ENCODE measurements around the gene UBE2O.

The UBE2O gene

GRCh38 chr17:76492989-76493501, 40.1 kb upstream of the UBE2O start:
- no peak overlapping the region for H3K27ac ChIP-seq

DNA sequence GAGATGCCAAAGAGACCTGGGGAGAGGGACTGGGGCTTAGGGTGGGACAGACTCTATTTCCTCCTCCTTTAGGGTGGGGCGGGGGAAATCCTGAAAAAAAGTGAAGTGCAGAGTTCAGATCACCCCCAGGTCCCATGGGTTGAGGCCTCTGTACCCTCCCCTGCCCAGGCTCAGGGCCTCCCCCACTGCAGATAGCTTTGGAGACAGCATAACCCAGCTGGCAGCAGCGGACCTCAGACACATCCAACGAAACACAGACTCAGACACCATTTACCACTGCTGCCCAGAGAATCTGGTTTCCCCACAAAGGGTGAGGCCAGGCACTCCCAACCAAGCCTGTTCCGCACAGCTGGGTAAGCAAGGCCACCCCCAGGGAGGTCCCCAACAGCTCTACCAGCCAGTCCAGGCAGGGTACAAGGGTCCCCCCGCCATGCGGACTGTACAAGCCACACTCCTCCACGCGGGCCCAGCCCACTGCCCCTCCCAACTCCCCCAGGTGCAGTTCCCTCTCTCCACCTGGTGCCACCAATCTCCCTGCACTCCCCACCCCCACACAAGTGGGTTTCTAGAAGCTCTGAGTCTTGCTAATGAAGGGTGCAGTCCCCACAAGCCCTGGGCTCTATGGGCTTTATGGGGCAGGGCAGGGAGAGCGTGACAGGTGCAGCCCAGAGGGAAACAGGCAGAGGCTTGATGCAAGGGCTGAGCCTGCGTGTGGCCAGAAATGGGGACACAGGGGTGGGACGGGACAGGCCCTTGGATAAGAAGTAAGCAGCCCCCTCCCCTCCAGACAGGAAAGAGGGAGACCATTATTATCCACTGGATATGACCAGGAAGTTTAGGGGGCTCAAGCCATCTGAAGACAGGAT, 39.4 kb upstream of the UBE2O start:
- H3K27ac ChIP-seq, result no peak overlapping the region
- TF ChIP-seq, protein P1, sequence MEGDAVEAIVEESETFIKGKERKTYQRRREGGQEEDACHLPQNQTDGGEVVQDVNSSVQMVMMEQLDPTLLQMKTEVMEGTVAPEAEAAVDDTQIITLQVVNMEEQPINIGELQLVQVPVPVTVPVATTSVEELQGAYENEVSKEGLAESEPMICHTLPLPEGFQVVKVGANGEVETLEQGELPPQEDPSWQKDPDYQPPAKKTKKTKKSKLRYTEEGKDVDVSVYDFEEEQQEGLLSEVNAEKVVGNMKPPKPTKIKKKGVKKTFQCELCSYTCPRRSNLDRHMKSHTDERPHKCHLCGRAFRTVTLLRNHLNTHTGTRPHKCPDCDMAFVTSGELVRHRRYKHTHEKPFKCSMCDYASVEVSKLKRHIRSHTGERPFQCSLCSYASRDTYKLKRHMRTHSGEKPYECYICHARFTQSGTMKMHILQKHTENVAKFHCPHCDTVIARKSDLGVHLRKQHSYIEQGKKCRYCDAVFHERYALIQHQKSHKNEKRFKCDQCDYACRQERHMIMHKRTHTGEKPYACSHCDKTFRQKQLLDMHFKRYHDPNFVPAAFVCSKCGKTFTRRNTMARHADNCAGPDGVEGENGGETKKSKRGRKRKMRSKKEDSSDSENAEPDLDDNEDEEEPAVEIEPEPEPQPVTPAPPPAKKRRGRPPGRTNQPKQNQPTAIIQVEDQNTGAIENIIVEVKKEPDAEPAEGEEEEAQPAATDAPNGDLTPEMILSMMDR (conservative IDR thresholded peaks at IDR 0.05), result no peak
- TF ChIP-seq ZFX (IDR thresholded peaks at IDR 0.05), result no peak

More at GRCh38 chr17:76492989-76493501, 40.1 kb upstream of the UBE2O start:
- TF ChIP-seq ZFX (IDR thresholded peaks at IDR 0.05), result no peak
- TF ChIP-seq, protein P1 (conservative IDR thresholded peaks at IDR 0.05), result no peak

GRCh38 chr17:76491271-76492122, 38.5 kb upstream of the UBE2O start:
- H3K27ac ChIP-seq, result no peak overlapping the region
- TF ChIP-seq ZFX (IDR thresholded peaks at IDR 0.05), result no peak
- TF ChIP-seq, protein P1 (conservative IDR thresholded peaks at IDR 0.05), result no peak

GRCh38 chr17:76490112-76490710, 37.3 kb upstream of the UBE2O start:
- TF ChIP-seq, protein P1 (conservative IDR thresholded peaks at IDR 0.05), result no peak
- TF ChIP-seq ZFX (IDR thresholded peaks at IDR 0.05), result no peak
- no peak overlapping the region for H3K27ac ChIP-seq

GRCh38 chr17:76487451-76488192, 34.7 kb upstream of the UBE2O start:
- no peak for TF ChIP-seq ZFX (IDR thresholded peaks at IDR 0.05)
- TF ChIP-seq, protein P1 (conservative IDR thresholded peaks at IDR 0.05), result no peak

GRCh38 chr17:76485569-76485968, 32.6 kb upstream of the UBE2O start:
- H3K27ac ChIP-seq, result no peak overlapping the region
- TF ChIP-seq, protein P1 (conservative IDR thresholded peaks at IDR 0.05), result no peak
- no peak for TF ChIP-seq ZFX (IDR thresholded peaks at IDR 0.05)

More at GRCh38 chr17:76487451-76488192, 34.7 kb upstream of the UBE2O start:
- no peak overlapping the region for H3K27ac ChIP-seq

Measured in C4-2B (cell line).